MM.1S (cell line): Measurements from ENCODE around the gene BMP8B.

Experiments
- CTCF ChIP-seq: fragments of 300-600 bp; sonication (generic); IDR thresholded peaks from 2 replicates; pipeline ENCODE4 v1.5.1; 2016; ENCODE audit warnings: antibody characterized with exemption, low read length, mixed read lengths
- EZH2 ChIP-seq: fragments of 300-600 bp; sonication (generic); optimal IDR thresholded peaks from 2 replicates; pipeline ENCODE3; 2017; ENCODE audit warnings: low read depth, mild to moderate bottlenecking, antibody characterized with exemption, low read length, mixed read lengths

DNA sequence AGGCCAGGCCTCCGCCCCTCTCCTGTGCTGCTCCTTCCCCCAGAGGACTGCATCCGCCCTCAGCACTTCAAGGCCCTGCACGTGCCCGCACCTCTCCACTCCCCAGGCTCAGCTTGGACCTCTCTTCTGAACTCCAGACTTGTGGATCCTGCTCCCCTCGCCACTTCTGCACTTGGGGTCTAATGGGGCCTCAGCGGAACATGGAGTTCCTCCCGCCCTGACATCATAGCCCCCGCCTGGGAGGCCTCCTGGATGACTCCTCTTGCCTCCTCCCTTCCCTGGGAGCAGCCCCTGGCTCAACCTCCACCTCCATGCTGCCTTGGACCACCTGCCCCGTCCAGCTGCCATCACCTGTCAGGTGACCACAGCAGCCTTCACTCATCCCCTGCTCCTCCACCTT is 27.6 kb downstream of the BMP8B start:
- TF ChIP-seq CTCF (no peak), EZH2 (no peak)
